H9 (cell line): Measurements from ENCODE around the gene ZBTB8A. TPM values are rescaled to one million over a fixed set of nuclear protein-coding genes. Genes with fewer than 3 reads are reported as not detected.
A peak's percentile ranks its signal among the peaks of the same experiment; 100 is the strongest.

Source experiments
- DNase-seq: peaks from one replicate; pipeline ENCODE4 v3.0.0-alpha.2; 2017
- H2AFZ ChIP-seq: one replicate; pipeline ENCODE4 v1.6.1; 2013; ENCODE audit warnings: mild to moderate bottlenecking, low read length, control low read depth, moderate library complexity
- H2AK5ac ChIP-seq: 2 replicates; pipeline ENCODE4 v1.6.1; 2013; ENCODE audit warnings: low read length, control low read depth, mixed read lengths; ENCODE audit not compliant: insufficient read length
- H2BK120ac ChIP-seq: one replicate; pipeline ENCODE4 v1.6.1; 2013; ENCODE audit warnings: low read depth, mild to moderate bottlenecking, low read length, control low read depth, inconsistent platforms; ENCODE audit not compliant: poor library complexity, severe bottlenecking
- H2BK12ac ChIP-seq: 2 replicates; pipeline ENCODE4 v1.6.1; 2013; ENCODE audit warnings: low read length, control low read depth, mixed read lengths, low read depth; ENCODE audit not compliant: insufficient read length
- H2BK15ac ChIP-seq: 2 replicates; pipeline ENCODE4 v1.6.1; 2013; ENCODE audit warnings: low read depth, low read length, control low read depth
- H2BK20ac ChIP-seq: one replicate; pipeline ENCODE4 v1.6.1; 2013; ENCODE audit warnings: low read depth, mild to moderate bottlenecking, low read length, control low read depth, inconsistent platforms; ENCODE audit not compliant: poor library complexity, severe bottlenecking
- H2BK5ac ChIP-seq: 2 replicates; pipeline ENCODE4 v1.6.1; 2013; ENCODE audit warnings: low read length, control low read depth, mixed read lengths; ENCODE audit not compliant: insufficient read length
- H3K14ac ChIP-seq: 2 replicates; pipeline ENCODE4 v1.6.1; 2013; ENCODE audit warnings: low read length, control low read depth; ENCODE audit not compliant: insufficient read depth
- H3K18ac ChIP-seq: 2 replicates; pipeline ENCODE4 v1.6.1; 2013; ENCODE audit warnings: low read depth, mild to moderate bottlenecking, mixed read lengths, low read length, control low read depth; ENCODE audit not compliant: insufficient read length
- H3K23ac ChIP-seq: 2 replicates; pipeline ENCODE4 v1.6.1; 2013; ENCODE audit warnings: low read length, control low read depth, mixed read lengths, low read depth; ENCODE audit not compliant: insufficient read length
- H3K23me2 ChIP-seq: 2 replicates; pipeline ENCODE4 v1.6.1; 2013; ENCODE audit warnings: low read depth, mild to moderate bottlenecking, mixed read lengths, low read length, control low read depth; ENCODE audit not compliant: insufficient read length, poor library complexity, severe bottlenecking
- H3K27ac ChIP-seq: 2 replicates; pipeline ENCODE4 v1.5.1; 2013; ENCODE audit warnings: low read length, control low read depth, mixed read lengths, low read depth; ENCODE audit not compliant: insufficient read length
- H3K27me3 ChIP-seq: 2 replicates; pipeline ENCODE4 v1.6.1; 2013; ENCODE audit warnings: low read length, control low read depth, inconsistent platforms; ENCODE audit not compliant: insufficient read depth
- H3K4ac ChIP-seq: 2 replicates; pipeline ENCODE4 v1.6.1; 2013; ENCODE audit warnings: low read depth, mild to moderate bottlenecking, control low read depth, inconsistent platforms, low read length, moderate library complexity
- H3K4me1 ChIP-seq: 2 replicates; pipeline ENCODE4 v1.6.1; 2013; ENCODE audit warnings: low read length, control low read depth, inconsistent platforms; ENCODE audit not compliant: insufficient read depth
- H3K4me2 ChIP-seq: 2 replicates; pipeline ENCODE4 v1.6.1; 2013; ENCODE audit warnings: low read length, control low read depth, mixed read lengths; ENCODE audit not compliant: insufficient read length, insufficient read depth
- H3K56ac ChIP-seq: 2 replicates; pipeline ENCODE4 v1.6.1; 2013; ENCODE audit warnings: low read depth, mild to moderate bottlenecking, mixed read lengths, low read length, control low read depth; ENCODE audit not compliant: insufficient read length
- H3K79me1 ChIP-seq: 2 replicates; pipeline ENCODE4 v1.6.1; 2013; ENCODE audit warnings: low read depth, mild to moderate bottlenecking, moderate library complexity, low read length, control low read depth, inconsistent platforms; ENCODE audit not compliant: insufficient read depth, poor library complexity, severe bottlenecking
- H3K79me2 ChIP-seq: 2 replicates; pipeline ENCODE4 v1.6.1; 2013; ENCODE audit warnings: low read length, control low read depth, inconsistent platforms; ENCODE audit not compliant: insufficient read depth
- H3K9ac ChIP-seq: 2 replicates; pipeline ENCODE4 v1.6.1; 2013; ENCODE audit warnings: low read length, control low read depth, mixed read lengths; ENCODE audit not compliant: insufficient read length; ENCODE audit errors: extremely low read depth
- H3K9me3 ChIP-seq: one replicate; pipeline ENCODE4 v1.6.1; 2013; ENCODE audit warnings: low read depth, low read length, inconsistent platforms; ENCODE audit not compliant: control insufficient read depth
- H3T11ph ChIP-seq: one replicate; pipeline ENCODE4 v1.6.1; 2013; ENCODE audit warnings: mild to moderate bottlenecking, low read length, control low read depth, inconsistent platforms
- H4K20me1 ChIP-seq: one replicate; pipeline ENCODE4 v1.6.1; 2013; ENCODE audit not compliant: control insufficient read depth, insufficient read length, insufficient read depth
- H4K5ac ChIP-seq: 2 replicates; pipeline ENCODE4 v1.6.1; 2013; ENCODE audit warnings: low read depth, mild to moderate bottlenecking, mixed read lengths, low read length, control low read depth; ENCODE audit not compliant: insufficient read length
- H4K8ac ChIP-seq: replicated peaks from 2 replicates; pipeline ENCODE4 v1.6.1; 2013; ENCODE audit warnings: low read length, control low read depth, mixed read lengths, low read depth; ENCODE audit not compliant: insufficient read length
- H4K91ac ChIP-seq: 2 replicates; pipeline ENCODE4 v1.6.1; 2013; ENCODE audit warnings: low read depth, mild to moderate bottlenecking, moderate library complexity, mixed read lengths, low read length, control low read depth; ENCODE audit not compliant: insufficient read length
- H3K27ac Mint-ChIP-seq, 3 experiments: 2 replicates in 2 of 3; 3 replicates in 1 of 3; pipeline ENCODE4 v1.8.0; 2020 to 2021; ENCODE audit warnings: mixed read lengths in 3 of 3, mild to moderate bottlenecking in 1 of 3, moderate library complexity in 1 of 3
- H3K27me3 Mint-ChIP-seq: 2 replicates; pipeline ENCODE4 v1.8.0; 2021; ENCODE audit warnings: low read depth, mild to moderate bottlenecking, moderate library complexity, mixed read lengths
- H3K36me3 Mint-ChIP-seq, 3 experiments: 2 replicates in 2 of 3; 3 replicates in 1 of 3; pipeline ENCODE4 v1.8.0; 2020 to 2021; ENCODE audit warnings: low read depth in 3 of 3, mixed read lengths in 3 of 3; ENCODE audit not compliant: insufficient read depth in 1 of 3
- H3K4me1 Mint-ChIP-seq, 2 experiments: 2 replicates each; pipeline ENCODE4 v1.8.0; 2020; ENCODE audit warnings: mixed read lengths in 2 of 2
- H3K4me3 Mint-ChIP-seq, 2 experiments: 2 replicates in 1 of 2; 3 replicates in 1 of 2; pipeline ENCODE4 v1.8.0; 2020 to 2021; ENCODE audit warnings: mild to moderate bottlenecking in 2 of 2, mixed read lengths in 2 of 2, moderate library complexity in 1 of 2
- H3K9me3 Mint-ChIP-seq, 2 experiments: 2 replicates in 1 of 2; 3 replicates in 1 of 2; pipeline ENCODE4 v1.8.0; 2020; ENCODE audit warnings: mild to moderate bottlenecking in 2 of 2, mixed read lengths in 2 of 2, moderate library complexity in 1 of 2
- CTCF ChIP-seq: fragments of 200-600 bp; sonication (generic); conservative IDR thresholded peaks from 3 replicates; pipeline ENCODE4 v1.8.0; 2021; ENCODE audit warnings: antibody characterized with exemption, mild to moderate bottlenecking
- WGBS: extraction: QIAGEN DNeasy Blood & Tissue Kit; methylation state at CpG from one replicate; pipeline ENCODE4 v1.1.7; 2013; ENCODE audit warnings: missing lambda C conversion rate, low lambda C conversion rate, mixed read lengths; ENCODE audit not compliant: insufficient read length; ENCODE audit errors: extremely low coverage; 5-methylcytosine and 5-hydroxymethylcytosine counted together
- total RNA-seq: library from RNA; stranded (reverse); gene quantifications from 2 replicates; pipeline ENCODE4 v1.2.1, GENCODE V29; 2021

Gene ZBTB8A
- total RNA-seq, 1 experiment from 2014 or later: 11.3 TPM

DNA sequence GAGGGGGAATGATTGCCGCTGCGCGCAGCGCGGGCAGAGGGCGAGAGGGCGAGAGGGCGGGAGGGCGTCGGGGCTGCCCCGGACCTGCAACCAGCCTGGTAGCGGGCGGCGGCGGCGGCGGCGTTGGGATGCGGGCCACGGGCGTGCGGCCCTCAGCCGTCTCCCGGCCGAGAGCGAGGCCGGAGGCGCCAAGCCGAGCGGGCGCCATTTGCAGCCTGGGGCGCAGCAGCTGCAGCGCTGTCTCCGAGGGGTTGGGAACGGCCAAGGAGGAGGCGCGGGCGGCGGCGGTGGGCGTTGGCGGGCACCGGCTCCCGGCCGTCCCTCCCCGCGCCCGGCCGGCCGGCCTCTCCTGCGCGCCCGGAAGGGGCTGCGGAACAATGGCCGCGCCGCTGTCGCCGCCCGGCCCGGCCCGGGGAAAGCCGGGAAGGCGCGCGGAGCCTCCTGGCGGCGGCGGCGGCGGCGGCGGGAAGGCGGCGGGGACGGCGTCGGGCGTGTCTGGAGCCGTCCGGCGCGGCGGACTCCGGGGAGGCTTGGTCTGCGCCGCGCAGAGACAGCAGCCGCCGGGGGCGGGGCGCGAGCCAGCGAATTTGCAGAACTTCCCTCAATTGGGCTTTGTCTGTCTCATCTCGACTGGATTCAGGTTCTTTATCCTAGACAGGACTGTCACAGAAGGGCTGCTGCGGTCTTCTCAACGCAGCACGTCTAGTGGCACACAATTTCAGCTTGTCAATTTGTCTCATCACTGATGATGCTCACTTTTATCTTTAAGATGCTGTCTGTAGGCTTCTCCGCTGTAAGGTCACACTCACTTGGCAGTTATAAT lies 38.6 kb upstream of the ZBTB8A start:
- Histone ChIP-seq H2BK12ac (no peak overlapping the region), H3K23ac (no peak overlapping the region), H3K4me1 (no peaks in the 10 kb centered on the region), H4K91ac (no peak overlapping the region), H3K4ac (no peak overlapping the region), H3K23me2 (no peaks in the 10 kb centered on the region), H3K79me1 (no peaks in the 10 kb centered on the region), H3K9ac (peak overlapping the region; percentile 83), H3K4me2 (peak overlapping the region; percentile 90), H4K20me1 (no peaks in the 10 kb centered on the region), H3T11ph (no peak overlapping the region), H2AFZ (peak overlapping the region; percentile 74), H2BK15ac (no peak overlapping the region), H4K5ac (no peak overlapping the region), H4K8ac (no peak overlapping the region), H3K79me2 (no peaks in the 10 kb centered on the region), H3K56ac (no peak overlapping the region), H3K18ac (peak overlapping the region; percentile 57), H2BK5ac (no peak overlapping the region), H3K9me3 (no peaks in the 10 kb centered on the region), H2AK5ac (no peak overlapping the region), H3K14ac (peak overlapping the region; percentile 93), H2BK20ac (no peak overlapping the region), H3K27ac (no peak overlapping the region), H3K27me3 (no peaks in the 10 kb centered on the region), H2BK120ac (no peak overlapping the region)
- Mint-ChIP-seq H3K4me3 (peak overlapping the region; percentile 84 to 89), H3K4me1 (peaks cover 4 to 10% of the 10 kb centered on the region in 2 experiments), H3K9me3 (no peaks in the 10 kb centered on the region), H3K27ac (peak overlapping the region; percentile 48 to 88 (median 82); a peak in 3 of 7 replicates), H3K36me3 (no peaks in the 10 kb centered on the region; a peak in 1 of 7 replicates), H3K27me3 (no peaks in the 10 kb centered on the region)
- TF ChIP-seq CTCF: no peak; the same call in 2 of the 3 replicates
- peak; percentile 69 for DNase-seq
- WGBS: no CpG with 5 or more reads among the region's 99 CpGs
